Activated T-helper 17 cell treated with anti-CD3 and anti-CD28 coated beads, Interleukin-2, amount 50 U/mL, for 72 hours (primary cell): Measurements from ENCODE around the gene LRP5. TPM values are rescaled to one million over a fixed set of nuclear protein-coding genes. Genes with fewer than 3 reads are reported as not detected.
A peak's percentile ranks its signal among the peaks of the same experiment; 100 is the strongest.

Experiments used
- ATAC-seq: fragments of 150-1000 bp; cut with Tn5 transposase; replicated peaks from 2 replicates; pipeline ENCODE4 v1.10.0; 2021; ENCODE audit warnings: mild to moderate bottlenecking, moderate library complexity
- H3K27ac Mint-ChIP-seq: one replicate; pipeline ENCODE4 v1.8.0; 2022; ENCODE audit warnings: mixed read lengths
- H3K27me3 Mint-ChIP-seq: one replicate; pipeline ENCODE4 v1.8.0; 2022; ENCODE audit warnings: mixed read lengths
- H3K36me3 Mint-ChIP-seq: one replicate; pipeline ENCODE4 v1.8.0; 2022; ENCODE audit warnings: low read depth, mild to moderate bottlenecking, mixed read lengths
- H3K4me1 Mint-ChIP-seq: one replicate; pipeline ENCODE4 v1.8.0; 2022; ENCODE audit warnings: mixed read lengths
- H3K4me3 Mint-ChIP-seq: one replicate; pipeline ENCODE4 v1.8.0; 2022; ENCODE audit warnings: mild to moderate bottlenecking, mixed read lengths
- H3K9me3 Mint-ChIP-seq: one replicate; pipeline ENCODE4 v1.8.0; 2022; ENCODE audit warnings: mixed read lengths
- total RNA-seq, 2 donors: library from RNA; stranded (reverse); gene quantifications; one replicate each; pipeline ENCODE4 v1.2.3, GENCODE V29; 2022

LRP5 gene
- 1 to 10 TPM; 4.6 to 6.0 TPM for total RNA-seq

DNA sequence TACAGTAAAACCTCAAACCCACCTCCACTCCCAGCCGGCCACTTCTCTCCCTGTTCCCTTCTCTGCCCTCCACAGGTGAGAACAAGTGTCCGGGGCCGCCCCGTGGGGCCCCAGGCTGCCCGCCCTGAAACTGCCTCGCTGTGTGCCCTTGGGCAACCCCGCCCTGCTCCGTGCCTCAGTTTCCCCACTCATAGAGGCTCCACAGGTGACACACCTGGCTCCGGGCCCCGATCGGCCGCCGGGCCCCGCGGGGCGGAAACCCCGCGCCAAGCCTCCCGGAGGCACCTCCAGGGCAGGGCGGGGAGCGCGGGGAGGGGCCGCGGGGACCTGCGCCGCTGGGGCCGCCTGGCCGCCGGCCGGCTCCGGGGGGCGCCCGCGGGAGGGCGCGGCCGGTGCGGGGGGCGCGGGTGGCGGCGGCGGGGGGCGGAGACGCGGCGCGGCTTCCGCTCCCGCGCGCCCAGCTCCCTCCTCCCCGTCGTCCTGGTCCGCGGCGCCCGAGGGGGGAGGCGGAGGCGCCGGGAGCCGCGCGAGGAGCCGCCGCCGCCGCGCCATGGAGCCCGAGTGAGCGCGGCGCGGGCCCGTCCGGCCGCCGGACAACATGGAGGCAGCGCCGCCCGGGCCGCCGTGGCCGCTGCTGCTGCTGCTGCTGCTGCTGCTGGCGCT is at the start of gene LRP5:
LRP5 (plus strand) TSS at position 475 of the 663 bp plus-strand sequence; CDS start at position 599, 124 bp downstream.
- Mint-ChIP-seq H3K9me3 (no peaks in the 10 kb centered on the region), H3K36me3 (no peaks in the 10 kb centered on the region), H3K4me1 (no peaks in the 10 kb centered on the region), H3K27me3 (no peaks in the 10 kb centered on the region), H3K27ac (peak within 1 kb of the TSS; percentile 38), H3K4me3 (peak within 1 kb of the TSS; percentile 76)
- ATAC-seq, result peak; percentile 53

DNA sequence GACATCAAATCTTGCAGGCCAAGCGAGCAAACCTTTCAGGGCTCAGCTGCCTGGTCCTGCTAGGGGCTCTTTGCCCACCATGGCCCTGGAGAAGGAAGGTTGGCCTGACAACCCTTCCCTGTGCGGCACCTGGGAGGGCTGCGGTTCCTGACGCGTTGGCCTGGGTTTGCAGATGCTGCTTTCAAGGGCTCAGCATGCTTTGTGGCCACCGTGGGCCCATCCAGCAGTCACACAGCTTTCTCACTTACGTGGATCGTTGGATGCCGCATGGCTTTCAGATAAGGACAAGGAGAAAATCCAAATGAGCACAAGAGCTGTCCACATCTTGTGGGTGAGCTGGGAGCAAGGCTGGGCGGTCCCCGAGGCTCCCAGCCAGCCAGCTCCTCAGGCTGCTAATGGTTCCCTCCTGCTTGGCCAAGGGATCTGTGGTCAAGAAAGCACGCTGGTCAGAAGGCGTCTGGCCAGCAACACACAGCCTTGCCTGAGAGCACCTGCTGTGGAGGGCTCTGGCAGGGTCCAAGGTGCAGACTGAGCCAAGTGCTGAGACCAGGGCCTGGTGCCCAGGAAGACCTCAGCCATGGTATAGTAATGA is 48.9 kb upstream of the LRP5 start:
- no peak for ATAC-seq
- Mint-ChIP-seq H3K27ac (peak overlapping the region; percentile 37), H3K4me3 (no peak overlapping the region), H3K9me3 (no peaks in the 10 kb centered on the region), H3K36me3 (peaks cover 51% of the 10 kb centered on the region), H3K4me1 (peaks cover 10% of the 10 kb centered on the region), H3K27me3 (no peaks in the 10 kb centered on the region)

DNA sequence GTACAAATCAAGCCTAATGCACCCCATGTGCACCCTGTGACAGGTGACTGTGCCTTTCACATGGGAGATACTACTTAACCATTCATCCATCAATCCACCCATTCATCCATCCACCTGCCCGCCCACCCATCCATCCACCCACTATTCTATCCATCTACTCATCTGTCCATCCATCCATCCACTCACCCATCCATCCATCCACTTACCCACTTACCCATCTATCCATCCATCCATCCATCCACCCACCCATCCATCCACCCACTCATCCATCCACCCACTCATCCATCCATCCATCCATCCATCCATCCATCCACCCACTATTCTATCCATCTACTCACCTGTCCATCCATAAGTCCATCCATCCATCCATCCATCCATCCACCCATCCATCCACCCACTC is 48.1 kb upstream of the LRP5 start:
- Mint-ChIP-seq H3K4me1 (peaks cover 11% of the 10 kb centered on the region), H3K36me3 (peaks cover 51% of the 10 kb centered on the region), H3K9me3 (no peaks in the 10 kb centered on the region)

DNA sequence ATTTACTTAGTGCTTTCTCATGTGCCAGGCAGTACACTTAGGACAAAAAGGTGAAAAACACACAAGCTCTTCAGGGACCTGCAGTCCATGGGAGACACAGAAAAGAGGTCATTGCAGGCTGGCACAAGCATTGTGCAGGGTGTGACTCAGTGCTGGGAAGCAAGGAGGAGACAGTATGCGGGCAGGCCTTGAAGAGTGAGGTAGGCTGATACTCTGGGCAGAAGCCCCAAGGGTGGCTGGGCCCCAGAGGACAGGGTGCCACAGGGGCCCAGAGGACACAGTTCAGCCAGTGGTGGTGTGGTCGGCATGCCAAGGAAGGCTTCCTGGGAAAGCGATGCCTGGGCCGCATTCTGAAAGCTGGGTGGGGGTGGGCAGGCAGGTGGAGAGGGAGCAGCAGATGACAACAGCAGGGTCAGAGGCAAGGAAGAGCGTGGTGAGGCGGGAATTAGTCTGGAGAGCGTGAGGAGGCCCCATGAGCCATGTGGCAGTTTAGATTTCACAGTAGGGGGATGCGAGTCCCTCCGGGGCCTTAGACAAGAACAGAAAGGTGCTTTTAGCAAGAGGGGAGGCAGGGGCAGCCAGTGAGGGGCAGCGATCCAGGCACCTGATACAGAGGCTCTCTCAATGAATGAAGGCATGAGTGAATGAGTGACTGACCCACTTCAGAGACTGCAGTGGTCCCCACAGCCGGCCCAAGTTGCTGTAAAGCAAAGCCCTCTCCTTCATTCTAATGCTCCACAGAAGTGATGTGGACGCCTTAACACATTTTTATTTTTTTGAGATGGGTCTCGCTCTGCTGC is 47.5 kb upstream of the LRP5 start:
- H3K4me3 Mint-ChIP-seq, result no peak overlapping the region
- ATAC-seq, result no peak
- H3K4me1 Mint-ChIP-seq, result peaks cover 18% of the 10 kb centered on the region
- no peak overlapping the region for H3K27ac Mint-ChIP-seq
- peaks cover 51% of the 10 kb centered on the region for H3K36me3 Mint-ChIP-seq
- no peaks in the 10 kb centered on the region for H3K9me3 Mint-ChIP-seq
- H3K27me3 Mint-ChIP-seq, result no peaks in the 10 kb centered on the region

More for the DNA sequence above, 48.1 kb upstream of the LRP5 start:
- Mint-ChIP-seq H3K27ac (peak overlapping the region; percentile 37), H3K4me3 (no peak overlapping the region), H3K27me3 (no peaks in the 10 kb centered on the region)
- ATAC-seq, result no peak

DNA sequence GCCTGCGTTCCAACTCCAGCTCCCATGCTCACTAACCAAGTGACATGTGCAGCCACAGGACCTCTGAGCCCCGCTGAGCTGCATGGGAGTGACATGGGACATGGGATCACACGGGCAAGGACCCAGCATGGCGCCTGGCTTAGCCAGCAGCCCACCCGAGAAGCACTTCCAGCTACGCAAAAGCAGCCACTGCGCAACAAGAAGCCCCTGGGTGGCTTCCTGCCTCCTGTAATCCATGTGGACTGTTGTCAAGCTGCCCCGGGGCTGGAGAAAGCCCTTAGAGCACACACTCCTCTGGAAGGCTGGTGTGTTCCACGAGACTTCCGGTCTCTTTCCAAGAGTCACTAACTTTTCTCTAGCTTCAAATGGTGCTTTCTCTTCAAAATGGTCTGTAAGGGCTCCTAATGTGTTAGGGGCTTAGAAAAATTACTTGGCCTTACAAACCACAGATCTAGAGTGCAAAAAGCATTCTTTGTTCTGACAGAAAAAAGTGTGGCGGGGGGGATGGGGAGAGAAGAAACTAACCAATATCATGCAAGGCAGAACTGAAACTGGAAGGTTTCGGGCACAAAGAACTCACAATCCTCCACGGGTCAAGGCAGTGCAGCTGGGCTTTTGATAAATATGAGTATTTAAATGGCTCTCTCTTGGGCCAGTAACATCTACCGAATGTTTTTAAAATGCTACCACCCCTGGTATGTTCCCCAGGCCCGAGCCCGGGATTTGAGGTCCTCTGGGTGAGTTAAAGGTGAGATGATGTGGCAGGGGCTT is 46.1 kb upstream of the LRP5 start:
- peaks cover 51% of the 10 kb centered on the region for H3K36me3 Mint-ChIP-seq
- no peak overlapping the region for H3K27ac Mint-ChIP-seq
- H3K4me3 Mint-ChIP-seq, result no peak overlapping the region
- H3K27me3 Mint-ChIP-seq, result no peaks in the 10 kb centered on the region
- no peaks in the 10 kb centered on the region for H3K9me3 Mint-ChIP-seq
- peaks cover 30% of the 10 kb centered on the region for H3K4me1 Mint-ChIP-seq
- ATAC-seq, result no peak

DNA sequence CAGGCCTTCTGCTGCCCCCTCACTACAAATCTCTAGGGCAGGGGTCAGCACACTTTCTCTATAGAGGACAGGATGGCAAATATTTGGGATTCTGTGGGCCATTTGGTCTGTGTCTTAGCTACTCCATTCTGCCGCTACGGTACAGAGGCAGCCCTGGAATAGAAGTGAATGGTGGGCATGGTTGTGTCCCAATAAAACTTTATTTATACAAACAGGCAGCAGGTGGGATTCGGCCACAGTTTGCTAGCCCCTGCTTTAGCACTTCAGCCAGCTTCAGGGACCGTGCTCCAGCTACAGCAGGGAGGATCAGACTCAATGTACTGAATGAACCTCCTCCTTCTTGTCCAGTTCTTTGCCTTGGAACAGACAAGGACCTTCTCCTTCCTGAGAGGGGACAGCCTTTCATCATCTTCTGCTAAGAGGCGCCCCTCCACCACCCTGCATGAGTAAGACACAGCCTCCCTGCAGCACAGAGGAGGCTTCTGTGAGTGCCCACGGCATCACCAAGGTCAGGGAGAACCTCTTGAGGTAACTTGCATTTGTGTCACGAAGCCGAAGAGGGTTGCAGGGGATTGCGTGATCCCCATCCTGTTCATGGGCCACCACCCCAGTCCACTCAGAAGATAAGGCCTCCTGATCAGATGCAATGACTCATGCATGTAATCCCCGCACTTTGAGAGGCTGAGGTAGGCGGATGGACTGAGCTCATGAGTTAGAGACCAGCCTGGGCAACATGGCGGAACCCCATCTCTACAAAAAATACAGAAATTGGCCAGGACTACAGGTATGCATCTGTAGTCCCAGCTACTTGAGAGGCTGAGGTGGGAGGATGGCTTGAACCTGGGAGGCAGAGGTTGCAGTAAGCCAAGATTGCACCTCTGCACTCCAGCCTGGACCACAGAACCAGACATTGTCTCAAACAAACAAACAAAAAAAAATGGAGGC is 45.2 kb upstream of the LRP5 start:
- Mint-ChIP-seq H3K36me3 (peaks cover 42% of the 10 kb centered on the region), H3K27me3 (no peaks in the 10 kb centered on the region), H3K27ac (no peak overlapping the region), H3K4me1 (peaks cover 30% of the 10 kb centered on the region), H3K9me3 (no peaks in the 10 kb centered on the region), H3K4me3 (no peak overlapping the region)
- ATAC-seq, result no peak

DNA sequence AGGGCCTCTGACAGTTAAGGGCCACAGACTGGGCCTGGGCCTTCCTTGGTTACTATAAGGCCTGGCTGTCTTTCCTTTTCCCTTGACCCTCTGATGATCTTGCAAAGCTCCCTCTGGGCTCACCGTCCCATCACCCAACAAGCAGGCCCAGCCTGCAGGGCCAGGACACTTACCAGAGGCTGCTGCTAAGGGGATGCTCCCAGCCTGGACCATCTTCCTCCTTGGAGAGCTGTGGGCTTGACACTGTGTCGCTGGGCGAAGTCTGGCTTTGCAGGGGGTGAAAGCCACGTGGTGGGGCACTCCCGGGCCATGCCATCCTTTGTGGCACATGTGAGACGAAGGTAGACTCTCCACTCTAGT is 44.5 kb upstream of the LRP5 start:
- Mint-ChIP-seq H3K4me1 (peaks cover 30% of the 10 kb centered on the region), H3K9me3 (no peaks in the 10 kb centered on the region), H3K27me3 (no peaks in the 10 kb centered on the region), H3K27ac (no peak overlapping the region), H3K4me3 (no peak overlapping the region), H3K36me3 (peaks cover 35% of the 10 kb centered on the region)
- ATAC-seq, result no peak

DNA sequence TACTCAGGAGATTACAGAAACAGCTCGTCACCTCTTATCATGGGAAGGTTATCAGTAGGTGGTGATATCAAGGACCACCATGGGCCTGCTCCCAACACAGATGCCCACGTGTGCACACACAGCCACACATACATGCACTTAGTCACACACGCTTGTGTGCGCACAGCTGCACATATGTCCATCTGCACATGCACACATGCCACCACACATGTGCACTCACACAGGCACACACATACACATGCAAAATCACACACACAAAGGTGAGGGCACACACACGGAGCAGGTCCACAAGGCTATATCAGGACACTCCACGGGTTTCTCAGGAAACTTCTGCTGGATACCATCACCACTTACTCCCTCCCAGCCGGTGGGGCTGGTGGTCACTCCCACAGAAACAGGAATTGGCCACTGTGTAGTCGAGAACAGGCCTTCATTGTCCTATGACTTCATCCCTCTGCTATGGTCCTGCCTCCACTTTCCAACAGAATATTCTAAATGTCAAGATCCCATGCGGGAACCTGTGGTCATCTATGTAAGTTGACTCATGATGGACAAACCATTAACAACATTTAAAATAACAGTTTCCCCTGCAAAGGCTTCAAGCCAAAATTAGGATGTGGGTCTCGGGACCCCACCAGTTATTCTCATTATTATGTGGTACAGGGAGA is 42.8 kb upstream of the LRP5 start:
- Mint-ChIP-seq H3K4me3 (peak overlapping the region; percentile 89), H3K27ac (no peak overlapping the region)
- ATAC-seq, result no peak

DNA sequence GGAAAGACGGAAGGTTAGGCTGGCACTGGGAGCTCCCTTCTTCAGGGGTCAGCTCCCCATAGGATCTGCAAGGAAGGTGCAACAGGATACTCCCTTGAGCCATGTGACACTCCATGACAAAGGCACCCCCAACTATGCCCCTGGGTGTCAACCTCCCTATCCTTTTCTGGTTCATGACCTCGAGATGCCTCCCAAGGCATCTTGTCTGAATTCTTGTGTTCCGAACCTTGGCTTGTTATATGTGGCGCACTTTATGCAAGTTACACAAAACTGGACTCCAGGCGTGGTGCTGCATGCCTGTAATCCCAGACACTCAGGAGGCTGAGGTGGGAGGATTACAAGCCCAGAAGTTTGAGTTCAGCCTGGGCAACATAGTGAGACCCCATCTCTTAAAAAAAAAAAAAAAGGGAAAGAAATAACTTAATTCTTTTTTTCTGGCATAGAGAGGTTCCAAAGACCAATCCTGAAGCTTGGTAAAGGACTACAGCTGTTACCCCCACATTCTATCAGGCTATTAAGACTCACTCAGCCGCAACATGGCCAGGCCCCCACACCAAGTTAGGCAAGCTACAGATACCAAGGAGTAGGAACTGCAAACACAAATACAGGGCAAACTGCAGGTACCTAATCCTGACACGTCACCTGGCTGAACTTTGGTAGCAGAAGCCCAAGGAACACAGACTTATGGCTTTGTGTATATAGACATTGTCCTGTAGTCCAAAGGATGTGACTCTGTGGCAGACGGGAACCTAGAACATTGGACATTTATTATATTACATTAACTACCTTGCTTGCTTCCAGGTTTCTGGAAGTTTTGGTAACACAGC is 42.0 kb upstream of the LRP5 start:
- Mint-ChIP-seq H3K27me3 (no peaks in the 10 kb centered on the region), H3K36me3 (peaks cover 18% of the 10 kb centered on the region)

More for the DNA sequence above, 42.8 kb upstream of the LRP5 start:
- no peaks in the 10 kb centered on the region for H3K9me3 Mint-ChIP-seq
- H3K27me3 Mint-ChIP-seq, result no peaks in the 10 kb centered on the region
- peaks cover 25% of the 10 kb centered on the region for H3K36me3 Mint-ChIP-seq
- H3K4me1 Mint-ChIP-seq, result peaks cover 24% of the 10 kb centered on the region

DNA sequence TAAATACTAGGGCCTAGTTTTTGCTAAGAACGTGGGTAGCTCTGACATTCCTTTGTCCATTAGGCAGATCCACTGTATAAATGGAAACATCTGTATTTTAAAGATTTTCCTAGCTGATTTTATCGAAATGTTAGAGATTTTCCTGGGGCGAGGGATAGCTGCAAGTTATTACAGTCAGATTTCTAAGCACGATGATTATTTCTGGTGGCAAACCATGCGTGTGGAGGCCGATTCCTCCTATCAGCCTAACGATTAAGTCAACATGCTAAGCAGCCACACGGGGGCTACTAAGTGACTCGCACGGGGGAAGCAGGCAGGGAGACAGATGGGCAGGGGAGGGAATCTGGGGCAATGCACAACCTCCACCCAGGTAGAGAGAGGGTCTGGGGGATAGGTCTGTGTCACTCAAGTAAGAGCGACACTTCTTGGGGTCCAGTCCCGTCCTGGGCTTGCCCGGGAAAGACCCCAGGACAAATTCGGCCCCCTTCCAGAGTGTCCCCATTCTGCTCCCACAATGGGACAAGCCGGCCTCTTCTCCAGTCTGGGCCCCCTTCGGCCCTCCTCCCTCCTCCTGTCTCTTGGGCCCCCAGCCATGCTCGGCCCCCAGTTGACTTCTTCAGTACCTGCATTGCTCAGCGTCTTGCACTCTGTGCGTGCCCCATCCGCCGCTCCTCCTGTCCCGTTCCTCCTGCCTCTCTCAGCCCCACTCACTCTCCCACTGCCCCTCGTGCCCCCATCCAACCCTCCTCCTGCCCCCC is 41.2 kb upstream of the LRP5 start:
- Mint-ChIP-seq H3K9me3 (no peaks in the 10 kb centered on the region), H3K27ac (peak overlapping the region; percentile 86), H3K4me3 (peak overlapping the region; percentile 89), H3K36me3 (peaks cover 18% of the 10 kb centered on the region), H3K27me3 (no peaks in the 10 kb centered on the region), H3K4me1 (peaks cover 19% of the 10 kb centered on the region)
- ATAC-seq, result peak; percentile 27

More for the DNA sequence above, 42.0 kb upstream of the LRP5 start:
- H3K4me3 Mint-ChIP-seq, result peak overlapping the region; percentile 89
- ATAC-seq, result no peak
- H3K27ac Mint-ChIP-seq, result peak overlapping the region; percentile 86
- no peaks in the 10 kb centered on the region for H3K9me3 Mint-ChIP-seq
- peaks cover 19% of the 10 kb centered on the region for H3K4me1 Mint-ChIP-seq

DNA sequence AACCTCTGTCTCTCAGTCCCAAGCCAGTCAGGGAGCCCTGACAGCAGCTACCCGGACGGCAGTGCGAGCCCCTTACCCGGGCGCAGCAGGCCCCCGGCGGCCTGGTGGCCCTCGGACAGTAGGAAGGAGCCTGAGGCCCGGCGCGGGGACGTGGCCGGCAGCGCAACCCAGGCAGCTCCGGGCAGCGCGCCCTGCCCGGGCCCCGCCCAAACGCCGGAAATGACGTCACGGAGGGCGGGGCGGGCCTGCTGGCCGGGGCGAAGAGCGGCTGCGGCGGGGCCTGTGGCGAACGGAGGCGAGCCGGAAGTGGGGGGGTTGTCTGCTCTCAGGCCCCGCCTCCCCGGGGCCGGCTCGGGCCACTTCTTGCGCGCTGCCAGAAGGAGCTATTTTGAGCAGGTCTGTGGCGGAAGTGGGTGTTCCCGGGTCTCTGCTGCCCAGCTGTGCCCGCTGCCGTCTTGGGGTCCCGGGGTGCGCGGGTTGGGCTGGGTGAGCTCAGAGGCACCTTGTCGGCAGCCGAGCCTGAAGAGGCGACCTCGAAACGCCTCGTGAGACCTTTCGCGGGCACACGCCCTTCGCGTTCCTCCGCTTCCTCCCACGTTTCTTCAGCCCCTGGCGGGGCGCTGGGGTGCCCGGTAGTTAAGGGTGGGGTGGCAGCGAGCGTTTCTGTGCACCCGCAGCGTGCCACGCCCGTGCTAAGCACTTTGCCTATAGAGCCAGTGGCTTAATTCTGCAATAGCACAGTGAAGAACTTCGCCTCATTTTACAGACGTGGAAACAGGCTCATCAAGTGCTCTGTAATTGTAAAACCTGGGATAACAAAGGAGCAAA is 40.4 kb upstream of the LRP5 start, which contains the start of gene C11orf24:
C11orf24 (minus strand) TSS at position 193 of the 828 bp plus-strand sequence. CDS start 8,206 bp downstream, outside the sequence.
- Mint-ChIP-seq H3K27ac (peak within 1 kb of the TSS; percentile 86), H3K36me3 (peaks cover 10% of the 10 kb centered on the region), H3K4me1 (peaks cover 19% of the 10 kb centered on the region), H3K4me3 (peak within 1 kb of the TSS; percentile 89), H3K27me3 (no peaks in the 10 kb centered on the region), H3K9me3 (no peaks in the 10 kb centered on the region)
- ATAC-seq, result peak; percentile 97
